Myometrial cell (primary cell): ENCODE results near the gene SFTPD. TPM values are rescaled to one million over a fixed set of nuclear protein-coding genes. Genes with fewer than 3 reads are reported as not detected.

ENCODE experiments used
- total RNA-seq: library from RNA; depleted of rRNA; stranded (reverse); fragments of >200 nt; gene quantifications from 2 replicates; pipeline ENCODE4 v1.2.3, GENCODE V29; 2015

Gene SFTPD
- total RNA-seq, result not detected in 2 replicates

GRCh38 chr10:79948976-79949722 lies at the start of gene SFTPD:
Gene SFTPD, minus strand, starts transcription at chr10:79949105. Its CDS starts 2,446 bp downstream, at chr10:79946659.

Other genes with a start within 250 kb of the SFTPD start
- gene NUTM2B, start 245.9 kb downstream of the SFTPD start, total RNA-seq, result 0.29 TPM in 1 of 2 replicates, not detected in the other
- gene NUTM2E, start 122.4 kb downstream of the SFTPD start, total RNA-seq, result not detected in 2 replicates
- gene TMEM254, start 129.6 kb upstream of the SFTPD start, total RNA-seq, result 13.3 and 13.5 TPM in 2 replicates
- gene PLAC9, start 183.6 kb upstream of the SFTPD start, total RNA-seq, result not detected in 2 replicates